Measurements from ENCODE around the gene SEMA5A.

SEMA5A gene

GRCh38 chr5:9015260-9015936, 530.5 kb downstream of the SEMA5A start:
- DNase-seq: no peak
- TF ChIP-seq GATA1 (IDR thresholded peaks at IDR 0.05; ENCODE audit: low read depth, low read length) (no peak), POLR2A (IDR thresholded peaks at IDR 0.05; ENCODE audit: low read length) (no peak)

DNA sequence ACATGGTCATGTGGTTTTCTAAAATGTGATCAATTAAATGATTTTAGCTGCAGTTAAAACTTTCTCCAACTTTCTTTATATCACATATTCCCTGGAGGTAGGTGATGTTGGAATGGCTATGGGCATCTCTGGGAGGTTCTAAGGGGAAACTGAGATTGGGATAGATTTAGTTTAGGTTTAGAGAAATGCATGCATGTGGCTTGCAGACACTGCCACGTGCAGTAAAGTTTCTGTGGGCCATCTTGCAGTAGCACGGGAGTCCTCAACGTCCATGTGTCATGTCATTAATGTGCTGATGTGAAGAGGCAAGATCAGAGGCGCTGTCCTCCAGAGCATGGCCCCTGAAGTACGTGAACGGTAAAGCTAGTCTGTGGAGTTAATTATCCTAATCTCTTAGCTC, 532.7 kb downstream of the SEMA5A start:
- TF ChIP-seq GATA1 (IDR thresholded peaks at IDR 0.05; ENCODE audit: low read depth, low read length) (no peak), POLR2A (IDR thresholded peaks at IDR 0.05; ENCODE audit: low read length) (no peak)
- DNase-seq: no peak

GRCh38 chr5:9009931-9010651, 535.8 kb downstream of the SEMA5A start:
- no peak for TF ChIP-seq GATA1 (IDR thresholded peaks at IDR 0.05; ENCODE audit: low read depth, low read length)
- TF ChIP-seq POLR2A (IDR thresholded peaks at IDR 0.05; ENCODE audit: low read length): no peak

GRCh38 chr5:8997542-8998070, 548.3 kb downstream of the SEMA5A start:
- TF ChIP-seq POLR2A (IDR thresholded peaks at IDR 0.05; ENCODE audit: low read length) (no peak), GATA1 (IDR thresholded peaks at IDR 0.05; ENCODE audit: low read depth, low read length) (no peak)

More at GRCh38 chr5:9009931-9010651, 535.8 kb downstream of the SEMA5A start:
- DNase-seq: no peak

DNA sequence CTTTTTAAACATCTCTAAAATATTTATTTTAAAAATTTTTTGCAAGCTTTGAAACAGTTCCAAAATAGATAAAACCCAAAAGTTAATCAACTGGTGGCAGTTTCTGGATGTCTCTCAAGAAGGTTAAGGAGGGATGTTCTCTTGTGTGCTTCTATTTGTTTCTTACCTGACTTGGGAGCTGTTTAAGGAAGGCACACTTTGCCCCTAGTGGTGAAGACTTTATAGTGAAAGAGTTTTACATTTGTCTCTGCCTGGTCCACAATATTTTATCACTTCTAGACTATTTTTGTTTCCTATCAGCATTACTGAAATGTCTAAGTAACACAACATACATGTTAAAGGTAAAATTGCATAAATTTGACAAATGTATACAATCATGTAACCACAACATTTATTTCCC, 552.8 kb downstream of the SEMA5A start:
- no peak for TF ChIP-seq GATA1 (IDR thresholded peaks at IDR 0.05; ENCODE audit: low read depth, low read length)
- no peak for TF ChIP-seq POLR2A (IDR thresholded peaks at IDR 0.05; ENCODE audit: low read length)
- DNase-seq: no peak

More at GRCh38 chr5:8997542-8998070, 548.3 kb downstream of the SEMA5A start:
- no peak for DNase-seq

Measured in erythroblast (primary cell).